ENCODE measurements around the gene UHRF1. TPM values are rescaled to one million over a fixed set of nuclear protein-coding genes. Genes with fewer than 3 reads are reported as not detected.

The UHRF1 gene
- polyA plus RNA-seq, 1 of the 3 experiments (the other 2 are of a cell fraction), result 43.4 TPM

- no peaks in the 10 kb centered on the region for H4K20me1 ChIP-seq (ENCODE audit: insufficient read depth)
- no peaks in the 10 kb centered on the region for H3K36me3 ChIP-seq (replicated peaks in 1 of 2; ENCODE audit: control insufficient read depth in 1 of 2, insufficient read depth in 2 of 2, low read length in 1 of 2)
- H3K9ac ChIP-seq, result no peak overlapping the region
- no peaks in the 10 kb centered on the region for H3K9me3 ChIP-seq
- H3K9me2 ChIP-seq, result no peaks in the 10 kb centered on the region
- no peaks in the 10 kb centered on the region for H3K27me3 ChIP-seq (ENCODE audit: insufficient read depth)
- no peaks in the 10 kb centered on the region for H3K79me2 ChIP-seq (ENCODE audit: insufficient read depth)
- no peak overlapping the region for H2AFZ ChIP-seq (ENCODE audit: low read depth)
- POLR2A ChIA-PET, result no interaction called here
- DNase-seq, result no peak
- no peak overlapping the region for H3K4me2 ChIP-seq
- H3F3A ChIP-seq (replicated peaks; ENCODE audit: insufficient read depth), result peaks cover 10% of the 10 kb centered on the region
- CTCF ChIA-PET, result interaction anchor here (1.0 kb wide), 1 partner anchor 33 kb away, joined by 3 read pairs; no protein-coding TSS in a partner anchor
- peaks cover 0 to 2% of the 10 kb centered on the region in 2 experiments; a peak in 1 of 4 replicates for H3K4me1 ChIP-seq (ENCODE audit: control insufficient read depth in 1 of 2, insufficient read depth in 2 of 2, low read depth in 1 of 2, low read length in 1 of 2)
- WGBS (ENCODE audit: low lambda C conversion rate), result 94% methylated on average over 3 of the region's 3 CpGs
- no peak overlapping the region for H3K4me3 ChIP-seq (ENCODE audit: low read depth in 2 of 2, low read length in 1 of 2)
- no peak overlapping the region for H3K27ac ChIP-seq (ENCODE audit: low read depth in 2 of 2, low read length in 1 of 2)
- TF ChIP-seq YY1 (IDR thresholded peaks at IDR 0.05; ENCODE audit: low read depth) (no peak), TEAD4 (IDR thresholded peaks at IDR 0.05; ENCODE audit: borderline replicate concordance, insufficient read depth) (no peak), GATA2 (CRISPR knock-in tag; IDR thresholded peaks at IDR 0.05) (no peak), JUND (IDR thresholded peaks at IDR 0.05) (no peak), CHD2 (IDR thresholded peaks at IDR 0.05; ENCODE audit: low read length, partially characterized antibody) (no peak), REST (IDR thresholded peaks at IDR 0.05; ENCODE audit: low read depth, low read length) (no peak), POLR2AphosphoS5 (IDR thresholded peaks at IDR 0.05; ENCODE audit: low read depth, low read length) (no peak), SMC3 (IDR thresholded peaks at IDR 0.05; ENCODE audit: low read depth, low read length) (no peak), MAX (IDR thresholded peaks at IDR 0.05; ENCODE audit: low read depth) (no peak)
Measured at GRCh38 chr19:4904481-4904880, 4.8 kb upstream of the UHRF1 start.

GRCh38 chr19:4906963-4907362 is 2.3 kb upstream of the UHRF1 start:
- H3K9me3 ChIP-seq, result no peaks in the 10 kb centered on the region
- no peak overlapping the region for H2AFZ ChIP-seq (ENCODE audit: low read depth)
- H3K4me3 ChIP-seq (ENCODE audit: low read depth in 2 of 2, low read length in 1 of 2), result no peak overlapping the region
- DNase-seq, result no peak
- WGBS (ENCODE audit: low lambda C conversion rate), result 97% methylated on average over 6 of the region's 8 CpGs
- H3K4me1 ChIP-seq (ENCODE audit: control insufficient read depth in 1 of 2, insufficient read depth in 2 of 2, low read depth in 1 of 2, low read length in 1 of 2), result peaks cover 11 to 18% of the 10 kb centered on the region in 2 experiments; a peak in 2 of 4 replicates
- peaks cover 18% of the 10 kb centered on the region; the same call in 1 of the 2 replicates for H3K79me2 ChIP-seq (ENCODE audit: insufficient read depth)
- H3K4me2 ChIP-seq, result no peak overlapping the region
- no peaks in the 10 kb centered on the region for H3K27me3 ChIP-seq (ENCODE audit: insufficient read depth)
- no peak overlapping the region for H3K27ac ChIP-seq (ENCODE audit: low read depth in 2 of 2, low read length in 1 of 2)
- no peaks in the 10 kb centered on the region for H4K20me1 ChIP-seq (ENCODE audit: insufficient read depth)
- no peaks in the 10 kb centered on the region for H3K36me3 ChIP-seq (replicated peaks in 1 of 2; ENCODE audit: control insufficient read depth in 1 of 2, insufficient read depth in 2 of 2, low read length in 1 of 2)
- no peak overlapping the region for H3K9ac ChIP-seq
- no peaks in the 10 kb centered on the region for H3K9me2 ChIP-seq
- ChIA-PET CTCF (interaction anchor here (0.6 to 1.8 kb wide), 3 partner anchors 38 to 124 kb away, joined by 3 to 4 read pairs (median 3); no protein-coding TSS in a partner anchor), POLR2A (no interaction called here)
- H3F3A ChIP-seq (replicated peaks; ENCODE audit: insufficient read depth), result peaks cover 24% of the 10 kb centered on the region
- no peak for TF ChIP-seq CTCF (IDR thresholded peaks at IDR 0.05)
- TF ChIP-seq FOXJ3 (CRISPR knock-in tag; IDR thresholded peaks at IDR 0.05), result no peak
- no peak for TF ChIP-seq USF2 (IDR thresholded peaks at IDR 0.05; ENCODE audit: borderline replicate concordance, low read depth, low read length)
- TF ChIP-seq FOSL2 (IDR thresholded peaks at IDR 0.05; ENCODE audit: borderline replicate concordance, low read depth), result no peak
- no peak for TF ChIP-seq IRF3 (IDR thresholded peaks at IDR 0.05; ENCODE audit: low read depth, low read length)
- TF ChIP-seq ZBTB33 (IDR thresholded peaks at IDR 0.05; ENCODE audit: borderline replicate concordance, low read depth), result no peak
- TF ChIP-seq GATA2 (CRISPR knock-in tag; IDR thresholded peaks at IDR 0.05), result no peak
- TF ChIP-seq CHD2 (IDR thresholded peaks at IDR 0.05; ENCODE audit: low read length, partially characterized antibody), result no peak
- TF ChIP-seq USF1 (IDR thresholded peaks at IDR 0.05; ENCODE audit: borderline replicate concordance, low read depth), result no peak

All from SK-N-SH (cell line).